ENCODE data around the gene TREH.

Gene TREH

GRCh38 chr11:118699506-118700220, 20.2 kb upstream of the TREH start:
- no peak for DNase-seq (ENCODE audit: low read depth in 2 of 2)
- H3K4me3 ChIP-seq (replicated peaks in 1 of 2; ENCODE audit: low read depth in 2 of 2, low read length in 2 of 2): no peak overlapping the region
- TF ChIP-seq CTCF (IDR thresholded peaks at IDR 0.05; ENCODE audit: low read depth, low read length): no peak

DNA sequence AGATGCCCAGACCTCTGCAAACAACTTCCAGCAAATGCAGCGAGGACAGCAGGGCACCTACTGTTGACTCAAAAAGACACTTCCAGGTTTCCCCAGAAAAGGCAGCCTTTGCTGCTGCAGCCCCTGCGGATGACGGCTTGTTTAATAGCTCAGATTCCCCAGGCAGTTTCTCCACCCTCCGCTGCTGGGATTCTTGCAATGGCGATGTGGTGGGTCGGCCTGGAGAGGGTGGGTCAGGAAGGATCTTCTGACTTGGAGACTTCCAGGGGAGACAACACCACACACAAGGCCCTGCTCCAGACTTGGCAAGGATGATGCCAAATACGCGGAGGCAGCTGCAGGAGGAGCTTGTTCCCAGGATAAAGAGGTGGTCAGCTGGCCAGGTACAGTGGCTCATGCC, 17.9 kb upstream of the TREH start:
- no peak overlapping the region for H3K4me3 ChIP-seq (replicated peaks in 1 of 2; ENCODE audit: low read depth in 2 of 2, low read length in 2 of 2)
- no peak for TF ChIP-seq CTCF (IDR thresholded peaks at IDR 0.05; ENCODE audit: low read depth, low read length)
- DNase-seq (ENCODE audit: low read depth in 2 of 2): no peak

GRCh38 chr11:118696673-118697226, 17.3 kb upstream of the TREH start:
- no peak overlapping the region for H3K4me3 ChIP-seq (replicated peaks in 1 of 2; ENCODE audit: low read depth in 2 of 2, low read length in 2 of 2)
- DNase-seq (ENCODE audit: low read depth in 2 of 2): no peak
- TF ChIP-seq CTCF (IDR thresholded peaks at IDR 0.05; ENCODE audit: low read depth, low read length): no peak

- DNase-seq (ENCODE audit: low read depth in 2 of 2): no peak
- TF ChIP-seq CTCF (IDR thresholded peaks at IDR 0.05; ENCODE audit: low read depth, low read length): no peak
- no peak overlapping the region for H3K4me3 ChIP-seq (replicated peaks in 1 of 2; ENCODE audit: low read depth in 2 of 2, low read length in 2 of 2)
Measured at GRCh38 chr11:118694771-118695170, 15.3 kb upstream of the TREH start.

DNA sequence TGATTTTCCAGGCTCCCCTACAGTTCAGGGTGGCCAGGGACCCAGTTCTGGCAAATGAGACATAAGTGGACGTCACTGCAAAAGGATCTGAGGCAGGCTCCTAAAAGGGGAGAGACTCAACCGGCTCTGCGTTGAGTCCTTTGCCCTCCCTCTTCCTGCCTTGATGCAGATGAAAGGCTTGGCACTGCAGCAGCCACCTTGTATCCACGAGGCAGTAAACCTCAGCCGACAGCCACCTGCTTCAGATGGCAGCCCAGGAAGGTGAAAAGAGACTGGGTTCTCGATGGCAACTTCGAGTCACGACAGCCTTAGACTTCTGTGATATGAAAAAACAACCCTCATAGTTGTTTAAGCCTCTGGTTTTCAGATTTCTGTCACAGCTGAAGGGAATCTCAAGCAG, 14.7 kb upstream of the TREH start:
- no peak for DNase-seq (ENCODE audit: low read depth in 2 of 2)
- no peak overlapping the region for H3K4me3 ChIP-seq (replicated peaks in 1 of 2; ENCODE audit: low read depth in 2 of 2, low read length in 2 of 2)
- no peak for TF ChIP-seq CTCF (IDR thresholded peaks at IDR 0.05; ENCODE audit: low read depth, low read length)

GRCh38 chr11:118691926-118692830, 12.7 kb upstream of the TREH start:
- DNase-seq (ENCODE audit: low read depth in 2 of 2): peak; percentile 31 to 55
- TF ChIP-seq CTCF (IDR thresholded peaks at IDR 0.05; ENCODE audit: low read depth, low read length): no peak
- no peak overlapping the region for H3K4me3 ChIP-seq (replicated peaks in 1 of 2; ENCODE audit: low read depth in 2 of 2, low read length in 2 of 2)

Measured in cardiac fibroblast (primary cell).